Epidermal melanocyte (primary cell): ENCODE measurements around the gene SP2.
"Not testable (repeated sequence)": the region's sequence is repeated elsewhere in the genome, so short reads cannot be mapped to it uniquely, and the experiment has no call there.

Source experiments
- DNase-seq: peaks from one replicate; pipeline ENCODE4 v3.0.0; 2011; ENCODE audit warnings: low spot score; ENCODE audit not compliant: insufficient read length

SP2 gene

GRCh38 chr17:47918991-47919390, 23.0 kb downstream of the SP2 start:
- DNase-seq, result no peak

DNA sequence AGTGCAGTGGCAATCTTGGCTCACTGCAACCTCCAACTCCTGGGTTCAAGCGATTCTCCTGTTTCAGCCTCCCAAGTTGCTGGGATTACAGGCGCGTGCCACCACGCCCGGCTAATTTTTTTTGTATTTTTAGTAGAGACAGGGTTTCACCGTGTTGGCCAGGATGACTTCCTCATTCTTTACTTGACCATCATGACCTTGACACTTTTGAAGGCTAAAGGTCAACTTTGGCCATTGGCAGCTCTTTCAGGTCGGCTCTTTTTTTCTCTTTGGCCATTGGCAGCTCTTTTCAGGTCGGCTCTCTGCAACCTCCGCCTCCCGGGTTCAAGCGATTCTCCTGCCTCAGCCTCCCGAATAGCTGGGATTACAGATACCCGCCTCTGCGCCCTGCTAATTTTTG, 23.9 kb downstream of the SP2 start:
- DNase-seq, result not testable (repeated sequence)

DNA sequence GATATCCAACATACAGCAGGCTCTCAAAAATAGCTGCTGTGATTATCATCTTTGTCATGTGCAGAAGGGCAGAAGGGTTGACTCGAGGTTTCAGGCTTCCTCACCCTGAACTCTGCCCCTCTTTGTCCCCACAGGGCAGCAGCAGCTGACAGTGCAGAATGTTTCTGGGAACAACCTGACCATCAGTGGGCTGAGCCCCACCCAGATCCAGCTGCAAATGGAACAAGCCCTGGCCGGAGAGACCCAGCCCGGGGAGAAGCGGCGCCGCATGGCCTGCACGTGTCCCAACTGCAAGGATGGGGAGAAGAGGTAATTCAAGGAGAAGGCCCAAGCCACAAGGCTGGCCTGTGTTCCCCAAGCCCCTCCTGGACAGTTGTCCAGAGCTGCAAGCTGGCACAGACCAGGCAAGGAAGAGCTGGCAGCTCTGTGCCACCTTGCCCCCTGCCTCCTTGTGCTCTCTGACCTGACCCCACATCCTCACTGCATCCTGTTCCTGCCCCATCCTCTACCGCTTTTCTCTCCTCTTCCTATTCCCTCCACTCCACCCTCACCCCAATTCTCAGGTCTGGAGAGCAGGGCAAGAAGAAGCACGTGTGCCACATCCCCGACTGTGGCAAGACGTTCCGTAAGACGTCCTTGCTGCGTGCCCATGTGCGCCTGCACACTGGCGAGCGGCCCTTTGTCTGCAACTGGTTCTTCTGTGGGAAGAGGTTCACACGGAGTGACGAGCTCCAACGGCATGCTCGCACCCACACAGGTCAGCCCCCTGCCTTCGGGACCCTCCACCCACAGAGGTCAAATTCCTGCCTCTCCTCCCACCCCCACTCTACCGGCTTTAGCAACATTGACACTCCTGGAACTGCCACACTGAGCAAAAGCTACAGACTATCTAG, 29.0 kb downstream of the SP2 start:
- no peak for DNase-seq

DNA sequence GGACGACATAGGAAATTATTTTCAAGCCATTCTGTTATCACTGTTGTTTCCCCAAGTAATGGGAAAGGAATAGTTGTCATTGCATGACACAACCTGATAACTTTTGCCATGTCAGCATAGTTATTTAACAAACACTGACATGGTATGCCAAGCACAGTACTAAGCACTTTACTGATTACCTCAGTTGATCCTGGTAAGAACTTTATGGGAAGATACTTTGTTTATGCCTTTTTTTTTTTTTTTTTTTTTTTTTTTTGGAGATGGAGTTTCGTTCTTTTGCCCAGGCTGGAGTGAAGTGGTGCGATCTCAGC, 29.6 kb downstream of the SP2 start:
- no peak for DNase-seq

DNA sequence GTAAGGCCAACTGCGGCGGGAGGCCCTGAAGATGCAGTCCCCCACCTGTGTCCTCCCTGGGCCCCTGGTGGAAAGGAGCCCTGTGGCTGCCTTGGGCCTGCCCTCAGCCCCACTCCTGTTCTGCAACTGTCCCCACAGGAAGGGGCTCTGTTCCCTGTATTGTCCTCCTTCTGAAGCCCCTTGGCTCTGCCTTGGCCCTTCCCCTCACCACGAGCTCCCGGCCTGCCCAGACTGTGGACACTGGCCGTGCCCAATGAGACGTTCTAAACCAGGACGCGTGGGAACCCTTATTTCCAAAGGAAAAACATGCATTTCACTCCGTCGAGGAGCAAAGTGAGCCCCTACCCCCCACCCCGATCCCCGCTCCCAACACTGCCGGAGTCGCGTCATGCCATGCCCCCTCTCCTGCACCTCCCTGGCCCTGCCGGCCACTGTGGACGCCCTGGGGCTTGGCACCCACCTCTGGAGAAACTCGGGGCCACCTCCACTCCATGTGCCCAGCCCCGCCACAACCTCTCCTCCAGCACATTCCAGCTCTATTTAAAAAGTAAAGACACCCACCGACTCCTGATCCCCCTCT, 31.9 kb downstream of the SP2 start:
- no peak for DNase-seq

- DNase-seq, result no peak
These were observed 32.4 kb downstream of the SP2 start for GRCh38 chr17:47928415-47928814.

DNA sequence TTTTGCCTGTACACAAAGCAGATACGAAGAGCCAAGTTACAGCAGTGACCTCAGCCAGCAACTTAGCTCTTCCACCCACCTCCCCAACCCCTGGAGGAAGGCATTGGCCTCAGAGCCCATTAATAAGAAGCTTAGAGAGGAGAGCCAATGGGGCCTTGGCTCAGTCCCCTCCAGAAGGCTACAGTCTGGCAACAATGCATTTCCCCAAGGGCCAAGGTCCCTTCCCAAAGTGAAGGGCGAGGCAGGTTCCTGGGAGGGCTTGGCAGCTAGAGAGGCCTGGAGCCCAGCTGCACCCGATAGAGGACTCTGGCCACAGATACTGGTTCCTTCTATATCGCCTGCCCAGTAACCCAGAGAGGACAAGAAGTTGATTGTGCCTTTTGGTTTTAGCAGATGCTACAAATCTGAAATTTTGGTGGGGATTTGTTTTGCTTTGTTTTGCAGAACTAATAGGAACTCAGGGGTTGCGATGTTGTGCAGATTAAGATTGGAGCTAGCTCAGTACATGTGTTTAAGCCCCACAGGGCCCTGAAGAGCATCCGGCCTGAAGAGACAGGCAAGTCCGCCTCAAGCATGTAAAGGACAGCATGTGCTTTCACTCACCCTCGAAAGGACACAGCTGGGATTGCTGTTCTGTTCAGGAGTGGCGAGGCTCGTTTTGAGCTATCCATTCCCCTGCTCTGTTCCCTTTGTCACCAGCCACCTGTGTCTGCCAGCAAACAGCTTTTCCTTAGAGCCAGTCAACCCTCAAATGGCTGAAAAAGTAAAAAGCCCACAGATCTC, 33.4 kb downstream of the SP2 start:
- no peak for DNase-seq

DNA sequence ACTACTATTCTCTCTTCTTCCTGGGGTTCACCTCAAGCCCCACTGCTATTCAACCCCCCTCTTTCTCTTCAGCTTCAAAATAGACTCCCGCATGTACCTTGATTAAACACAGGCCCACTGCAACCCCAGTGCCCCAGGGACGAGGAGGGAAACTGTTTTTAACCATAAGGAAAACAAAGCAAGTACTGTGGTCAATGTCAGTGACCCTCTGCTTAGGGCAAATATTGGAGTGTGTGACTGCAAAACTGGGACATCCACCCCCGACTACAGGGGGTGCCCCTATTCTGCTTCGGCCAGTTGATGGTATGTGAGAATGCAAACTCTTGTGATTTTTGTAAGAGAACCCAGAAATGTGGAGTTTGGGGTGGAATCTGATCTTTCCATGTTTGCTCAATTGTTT, 35.8 kb downstream of the SP2 start:
- no peak for DNase-seq

DNA sequence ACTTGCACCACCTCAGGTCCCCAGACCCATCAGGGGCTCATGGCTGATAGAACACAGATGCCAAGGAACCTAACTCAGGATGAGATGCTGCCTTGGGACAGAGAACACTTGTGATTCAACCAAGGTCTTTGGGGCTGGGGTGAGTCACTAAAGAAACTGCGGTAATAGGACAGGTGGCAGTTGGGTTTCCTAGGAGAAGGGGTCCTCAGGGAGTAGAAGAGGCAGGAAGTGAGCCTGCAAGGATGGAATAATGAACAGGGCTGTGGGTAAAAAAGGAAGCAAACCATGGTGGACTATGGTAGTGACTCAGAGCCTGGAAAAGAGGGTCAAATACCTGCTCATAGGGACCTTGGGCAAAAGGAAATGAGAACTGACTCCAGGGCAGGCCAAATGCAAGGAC, 38.8 kb downstream of the SP2 start:
- DNase-seq, result no peak

DNA sequence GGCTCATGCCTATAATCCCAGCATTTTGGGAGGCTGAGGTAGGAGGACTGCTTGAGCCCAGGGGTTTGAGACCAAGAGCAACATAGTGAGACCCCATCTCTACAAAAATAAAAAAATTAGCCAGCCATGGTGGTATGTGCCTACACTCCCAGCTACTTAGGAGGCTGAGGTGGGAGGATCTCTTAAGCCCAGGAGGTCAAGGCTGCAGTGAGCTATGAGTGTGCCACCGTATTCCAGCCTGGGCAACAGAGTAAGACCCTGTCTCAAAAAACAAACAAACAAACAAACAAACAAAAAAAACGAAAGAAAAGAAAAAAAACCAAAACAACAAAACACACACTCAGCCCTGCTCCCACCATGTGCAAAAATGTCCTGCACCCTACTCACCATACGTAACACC, 39.4 kb downstream of the SP2 start:
- not testable (repeated sequence) for DNase-seq

DNA sequence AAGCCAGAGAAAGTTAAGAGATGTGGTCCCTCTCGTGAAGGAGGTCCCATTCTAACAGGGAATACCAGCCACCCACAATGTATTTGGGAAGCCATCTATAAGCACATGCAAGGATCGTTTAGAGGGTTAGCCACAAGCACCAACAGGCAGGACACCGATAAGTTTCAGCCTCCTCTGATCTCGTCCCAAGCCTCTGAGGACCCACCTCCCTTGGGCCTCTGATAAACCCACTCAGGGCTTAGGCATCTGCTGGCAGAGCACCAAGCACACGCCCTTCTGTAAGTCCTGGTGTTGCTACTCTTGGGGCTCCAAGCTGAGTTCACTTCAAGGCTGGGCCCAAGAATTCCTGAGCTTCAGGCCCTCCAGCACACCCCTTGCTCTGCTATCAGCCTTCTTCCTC, 39.9 kb downstream of the SP2 start:
- no peak for DNase-seq

- DNase-seq, result no peak
These were observed 41.9 kb downstream of the SP2 start for GRCh38 chr17:47937941-47938340.

DNA sequence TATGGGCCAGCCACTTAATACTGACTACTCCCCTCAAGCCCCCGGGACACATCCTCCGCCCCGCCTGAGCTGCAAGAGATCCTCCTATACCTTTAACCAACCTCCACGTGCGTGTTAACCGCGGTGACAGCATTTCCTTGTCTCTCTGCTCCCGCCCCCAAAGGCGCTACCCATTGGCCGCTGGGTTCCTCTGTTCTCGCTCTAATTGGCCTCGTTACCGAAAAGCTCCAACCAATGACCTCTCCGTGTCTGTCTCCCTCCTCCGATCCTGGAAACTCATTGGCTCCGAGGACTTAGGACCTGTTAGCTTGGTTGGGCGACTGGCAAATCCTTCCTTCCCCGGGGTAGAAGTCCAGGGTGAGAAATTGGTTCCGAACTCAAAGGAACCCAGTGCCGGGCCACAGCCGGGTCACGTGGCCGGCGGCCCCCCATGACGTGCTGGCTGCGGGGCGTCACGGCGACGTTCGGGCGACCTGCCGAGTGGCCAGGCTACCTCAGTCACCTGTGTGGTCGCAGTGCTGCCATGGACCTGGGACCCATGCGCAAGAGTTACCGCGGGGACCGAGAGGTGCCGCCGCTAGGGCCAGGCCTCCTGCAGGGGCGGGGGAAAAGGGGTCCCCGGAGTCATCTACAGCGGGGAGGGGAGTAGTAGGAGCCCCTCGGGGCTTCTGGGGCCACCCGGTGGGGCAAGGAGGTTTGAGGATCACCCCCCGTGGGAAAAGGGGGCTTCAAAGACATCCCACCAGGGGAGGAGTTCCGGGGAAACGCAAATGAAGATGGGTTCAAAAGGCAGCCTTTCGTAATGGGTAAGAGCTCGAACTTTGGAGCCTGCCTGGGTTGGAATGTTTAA, 45.4 kb downstream of the SP2 start, which contains the start of gene PNPO:
TSS of gene PNPO (plus strand) at position 326 of the 850 bp plus-strand sequence. CDS start at position 431, 105 bp downstream.
- DNase-seq, result peak; percentile 99

GRCh38 chr17:47942096-47942510, 46.1 kb downstream of the SP2 start:
- no peak for DNase-seq

GRCh38 chr17:47942568-47942967, 46.5 kb downstream of the SP2 start:
- no peak for DNase-seq

DNA sequence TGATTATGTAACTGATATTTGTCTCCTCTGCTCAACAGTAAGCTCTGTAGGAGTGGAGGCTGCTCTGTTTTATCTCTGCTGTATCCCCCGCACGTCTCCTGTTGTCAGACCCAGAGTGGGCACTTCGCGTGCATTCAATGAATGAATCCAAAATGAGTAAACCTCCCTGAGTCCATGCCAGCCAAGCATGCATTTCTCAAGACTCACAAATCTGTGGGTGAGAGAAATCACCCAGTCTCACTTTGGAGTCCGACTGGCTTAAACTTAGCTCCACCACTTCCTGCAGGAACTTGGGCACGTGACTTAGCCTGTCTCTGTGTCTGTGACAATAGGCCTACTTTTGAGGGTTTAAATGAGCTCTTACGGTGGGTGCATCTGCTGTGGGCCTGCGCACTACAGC, 49.0 kb downstream of the SP2 start:
- no peak for DNase-seq

DNA sequence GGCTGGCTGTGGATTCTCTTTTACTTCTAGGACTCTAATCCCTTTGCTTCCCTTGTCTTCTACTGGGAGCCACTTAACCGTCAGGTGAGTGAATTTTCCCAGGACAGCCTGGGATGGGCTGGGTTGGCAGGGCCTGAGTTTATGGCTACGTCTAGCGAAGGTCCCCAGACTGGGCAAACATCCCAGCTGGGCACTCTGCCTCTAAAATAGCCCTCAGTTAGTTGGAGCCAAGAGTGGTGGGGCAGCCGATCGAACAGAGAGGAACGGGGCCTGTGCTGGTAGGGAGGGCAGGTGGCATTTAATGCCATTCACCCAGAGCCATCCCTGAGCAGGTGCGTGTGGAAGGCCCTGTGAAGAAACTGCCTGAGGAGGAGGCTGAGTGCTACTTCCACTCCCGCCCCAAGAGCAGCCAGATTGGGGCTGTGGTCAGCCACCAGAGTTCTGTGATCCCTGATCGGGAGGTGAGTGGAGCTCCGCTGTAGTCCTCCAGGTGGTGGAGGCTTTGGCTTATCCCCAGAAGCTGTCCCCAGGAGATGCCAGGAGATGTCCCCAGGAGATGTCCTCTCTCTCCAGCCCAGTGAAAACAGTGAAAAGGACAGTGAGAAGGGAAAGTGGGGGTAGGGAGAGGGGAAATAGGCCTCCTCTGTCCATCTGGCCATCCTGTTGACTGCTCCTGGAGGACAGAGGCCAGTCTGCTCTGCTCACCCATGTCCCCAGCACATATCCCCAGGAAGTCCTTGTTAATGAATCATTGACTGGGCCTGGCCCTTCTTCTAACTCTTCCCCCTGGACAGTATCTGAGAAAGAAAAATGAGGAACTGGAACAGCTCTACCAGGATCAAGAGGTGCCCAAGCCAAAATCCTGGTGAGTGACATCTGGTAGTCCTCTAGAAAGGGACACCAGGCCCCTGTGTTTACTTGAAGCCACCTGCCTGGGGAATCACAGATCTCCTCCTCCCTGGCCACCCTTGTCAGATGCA, 49.8 kb downstream of the SP2 start:
- no peak for DNase-seq

DNA sequence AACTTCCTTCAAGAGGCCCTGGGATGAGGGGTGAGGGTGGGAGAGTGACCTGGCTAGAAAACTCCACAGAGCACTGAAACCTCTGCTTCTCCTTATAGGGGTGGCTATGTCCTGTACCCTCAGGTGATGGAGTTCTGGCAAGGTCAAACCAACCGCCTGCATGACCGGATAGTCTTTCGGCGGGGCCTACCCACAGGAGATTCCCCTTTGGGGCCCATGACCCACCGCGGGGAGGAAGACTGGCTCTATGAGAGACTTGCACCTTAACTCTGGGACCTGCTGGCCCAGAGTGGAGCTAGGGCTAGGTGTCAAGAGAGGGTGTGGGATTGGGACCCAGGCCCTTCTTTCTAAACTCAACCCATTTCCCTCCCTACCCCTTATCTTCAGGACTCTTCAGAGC, 50.5 kb downstream of the SP2 start:
- DNase-seq, result no peak

- DNase-seq, result peak; percentile 72
These were observed 50.9 kb downstream of the SP2 start for GRCh38 chr17:47946929-47947397.

GRCh38 chr17:47948706-47949196, 52.7 kb downstream of the SP2 start:
- no peak for DNase-seq
